ENCODE data around the gene DNAJB1. TPM values are rescaled to one million over a fixed set of nuclear protein-coding genes. Genes with fewer than 3 reads are reported as not detected.

DNAJB1 gene
- total RNA-seq, 2 experiments from 2014 or later: 89.7 to 100 TPM

DNA sequence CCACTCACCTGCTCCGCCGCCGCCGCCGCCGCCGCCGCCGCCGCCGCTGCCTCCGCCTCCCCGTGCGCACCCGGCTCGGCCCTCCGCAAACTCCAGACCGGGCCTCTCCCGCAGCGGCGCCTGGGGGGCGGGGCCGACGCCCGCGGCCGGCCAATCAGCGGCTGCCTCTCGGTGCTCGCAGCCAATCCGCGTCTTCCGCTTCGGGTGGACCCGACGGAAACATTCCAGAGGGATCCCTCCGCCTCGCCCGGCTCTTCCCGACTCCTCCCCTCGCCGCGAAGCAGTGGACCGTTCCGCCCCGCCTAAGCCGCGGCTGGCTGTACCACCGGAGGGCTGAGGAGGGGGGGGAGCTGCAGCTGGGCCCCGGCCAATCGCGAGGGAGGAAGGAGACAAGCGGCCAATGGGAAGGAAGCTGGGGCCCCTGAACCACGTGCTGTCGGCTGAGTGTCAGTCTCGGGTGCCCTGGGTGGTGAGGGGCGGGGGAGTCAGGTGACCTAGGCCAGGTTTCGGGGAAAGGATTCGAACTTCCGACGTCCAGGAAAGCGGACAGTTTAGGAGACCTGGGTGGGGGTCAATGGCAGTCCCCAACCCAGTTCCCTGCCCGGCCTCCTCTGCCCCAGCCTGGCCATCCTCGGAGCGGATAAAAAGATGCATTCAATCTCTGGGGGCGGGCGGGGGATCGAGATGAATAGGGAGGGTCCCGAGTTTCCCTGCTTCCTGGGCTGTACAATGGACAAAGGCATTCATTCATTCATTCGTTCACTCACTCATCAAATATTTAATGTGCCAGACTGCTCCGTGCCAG is 22.0 kb downstream of the DNAJB1 start, which contains the start of gene GIPC1:
Gene GIPC1, minus strand, starts transcription at position 99 of the 805 bp plus-strand sequence. CDS start 13,151 bp downstream, outside the sequence.
- H3K27me3 Mint-ChIP-seq: no peaks in the 10 kb centered on the region
- DNase-seq: peak; percentile 82
- peak within 1 kb of the TSS; percentile 83 for H3K4me3 Mint-ChIP-seq
- H3K36me3 Mint-ChIP-seq (ENCODE audit: low read depth): peaks cover 8% of the 10 kb centered on the region
- H3K9me3 Mint-ChIP-seq: no peaks in the 10 kb centered on the region
- POLR2A ChIA-PET: interaction anchor here (0.7 to 1.2 kb wide), 2 partner anchors 11 to 630 kb away, joined by 3 to 5 read pairs; no protein-coding TSS in a partner anchor
- H3K27ac Mint-ChIP-seq: peak within 1 kb of the TSS; percentile 85
- CTCF ChIA-PET: interaction anchor here (0.6 to 6.8 kb wide), 7 partner anchors 8 to 359 kb away, joined by 3 to 45 read pairs (median 3); partner anchors contain the start of gene ASF1B
- H3K4me1 Mint-ChIP-seq: peaks cover 27% of the 10 kb centered on the region

DNA sequence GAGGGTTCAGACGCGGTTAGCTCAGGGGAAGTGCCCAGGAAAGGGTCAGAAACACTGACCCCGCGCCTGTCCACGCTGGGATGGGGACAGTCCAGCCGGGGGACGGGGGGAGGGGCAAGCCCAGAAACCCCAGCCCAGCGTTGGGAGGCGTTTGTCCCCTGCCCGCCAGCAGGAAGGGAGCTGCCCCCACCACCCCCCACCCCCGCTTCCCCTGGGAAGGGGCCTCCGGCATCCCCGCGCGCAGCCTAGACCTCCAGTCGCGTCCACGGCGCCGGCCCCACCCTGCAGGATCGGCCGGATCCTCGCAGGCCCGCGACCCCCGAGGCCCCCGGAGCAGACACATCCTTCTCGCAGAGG is 22.5 kb downstream of the DNAJB1 start:
- ChIA-PET CTCF (interaction anchor here (1.0 to 6.8 kb wide), 4 partner anchors 14 to 359 kb away, joined by 3 to 45 read pairs (median 4); no protein-coding TSS in a partner anchor), POLR2A (interaction anchor here (0.7 to 1.2 kb wide), 2 partner anchors 11 to 630 kb away, joined by 3 to 5 read pairs; no protein-coding TSS in a partner anchor)
- peaks cover 8% of the 10 kb centered on the region for H3K36me3 Mint-ChIP-seq (ENCODE audit: low read depth)
- no peaks in the 10 kb centered on the region for H3K9me3 Mint-ChIP-seq
- peak overlapping the region; percentile 85 for H3K27ac Mint-ChIP-seq
- H3K4me3 Mint-ChIP-seq: peak overlapping the region; percentile 83
- no peak for DNase-seq
- H3K27me3 Mint-ChIP-seq: no peaks in the 10 kb centered on the region
- H3K4me1 Mint-ChIP-seq: peaks cover 27% of the 10 kb centered on the region

DNA sequence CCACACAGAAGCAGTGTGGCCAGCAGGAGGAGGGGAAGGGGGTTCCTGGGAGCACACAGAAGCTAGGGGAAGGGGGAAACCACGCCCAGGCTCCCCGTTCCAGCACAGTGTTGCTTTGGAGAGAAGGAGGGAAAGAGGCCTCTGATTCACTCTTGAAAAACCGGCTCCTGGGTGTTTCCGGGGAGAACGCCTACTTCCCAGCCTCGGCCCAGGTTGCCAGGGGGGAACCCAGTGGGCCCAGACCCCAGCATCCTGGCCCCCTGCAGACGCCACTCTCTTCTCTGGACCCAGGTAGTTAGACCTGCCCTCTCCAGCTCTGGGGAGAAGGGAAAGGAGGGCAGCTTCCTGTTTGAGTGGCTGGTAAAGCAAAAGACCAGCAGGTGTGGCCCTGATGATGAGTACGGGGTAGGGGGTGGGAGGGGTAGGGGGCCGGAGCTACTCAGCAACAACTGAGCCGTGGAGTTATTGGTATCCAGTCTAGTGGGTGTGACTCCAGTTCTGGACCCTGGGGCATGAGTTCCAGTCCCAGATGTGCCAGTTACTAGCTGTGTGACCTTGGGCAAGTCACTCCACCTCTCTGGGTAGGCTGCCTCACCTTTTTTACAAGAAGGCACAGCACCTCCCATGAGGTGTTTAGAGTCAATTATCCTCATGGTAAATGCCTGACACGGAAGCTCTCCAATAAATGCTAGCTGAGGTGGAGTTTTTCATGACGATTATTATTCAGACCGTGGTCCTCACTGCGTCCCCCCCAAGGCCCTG is 23.1 kb downstream of the DNAJB1 start:
- Mint-ChIP-seq H3K4me3 (peak overlapping the region; percentile 83), H3K9me3 (no peaks in the 10 kb centered on the region), H3K36me3 (ENCODE audit: low read depth) (peaks cover 8% of the 10 kb centered on the region), H3K4me1 (peaks cover 27% of the 10 kb centered on the region), H3K27me3 (no peaks in the 10 kb centered on the region), H3K27ac (peak overlapping the region; percentile 85)
- POLR2A ChIA-PET: interaction anchor here (0.7 to 1.2 kb wide), 2 partner anchors 12 to 629 kb away, joined by 3 to 5 read pairs; no protein-coding TSS in a partner anchor
- CTCF ChIA-PET: interaction anchor here (0.5 to 6.8 kb wide), 5 partner anchors 13 to 1224 kb away, joined by 3 to 45 read pairs (median 4); no protein-coding TSS in a partner anchor
- no peak for DNase-seq

DNA sequence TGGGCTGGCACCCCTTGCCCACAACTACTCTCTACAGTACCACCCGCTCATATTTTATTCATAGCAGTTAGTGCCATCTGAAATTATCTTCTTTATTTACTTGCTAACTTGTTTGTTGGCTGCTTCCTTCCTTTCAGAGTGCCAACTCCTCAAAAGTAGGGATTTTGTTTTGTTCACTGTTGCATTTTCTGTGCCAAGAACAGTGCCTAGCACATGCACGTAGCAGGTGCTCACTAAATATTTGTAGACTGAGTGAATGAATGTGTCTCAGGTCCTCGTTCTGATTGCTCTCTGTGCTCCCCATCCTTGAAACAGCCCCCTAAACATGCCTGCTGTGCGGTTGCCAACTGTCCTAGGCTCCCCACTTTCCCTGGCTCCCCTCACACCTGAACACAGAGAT is 23.8 kb downstream of the DNAJB1 start:
- Mint-ChIP-seq H3K27me3 (no peaks in the 10 kb centered on the region), H3K9me3 (no peaks in the 10 kb centered on the region), H3K4me3 (peak overlapping the region; percentile 83), H3K4me1 (peaks cover 27% of the 10 kb centered on the region), H3K36me3 (ENCODE audit: low read depth) (peaks cover 15% of the 10 kb centered on the region), H3K27ac (peak overlapping the region; percentile 34)
- ChIA-PET POLR2A (no interaction called here), CTCF (interaction anchor here (6.8 kb wide), 1 partner anchor 13 kb away, joined by 45 read pairs; no protein-coding TSS in a partner anchor)
- DNase-seq: no peak

DNA sequence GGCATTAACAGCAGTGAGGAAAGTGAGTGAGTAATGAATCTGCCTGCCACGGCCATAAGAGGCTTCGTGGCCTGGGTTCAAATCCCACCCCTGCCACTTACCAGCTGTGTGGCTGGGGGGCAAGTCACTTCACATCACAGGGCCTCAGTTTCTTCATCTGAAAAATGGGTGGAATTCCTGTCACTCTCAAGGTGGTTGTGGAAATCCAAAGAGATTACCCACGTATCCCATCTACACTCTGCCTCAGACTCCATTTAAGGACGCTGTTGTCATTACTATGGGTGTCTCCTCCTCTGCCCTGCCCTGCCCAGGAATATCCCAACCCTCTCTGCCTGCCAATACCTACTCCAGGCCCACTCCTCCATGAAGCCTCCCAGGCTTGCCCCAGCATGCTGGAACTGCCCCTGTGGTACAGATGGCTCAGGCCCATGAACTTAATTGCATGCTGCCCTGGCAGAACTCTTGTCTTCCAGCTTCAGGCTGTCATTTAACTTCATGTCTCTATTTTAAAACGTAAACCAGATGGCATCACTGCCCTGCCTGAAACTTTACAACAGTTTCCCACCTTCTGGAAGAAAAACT is 25.4 kb downstream of the DNAJB1 start:
- ChIA-PET POLR2A (no interaction called here), CTCF (interaction anchor here (1.0 to 1.2 kb wide), 3 partner anchors 12 to 20 kb away, joined by 3 to 4 read pairs (median 3); no protein-coding TSS in a partner anchor)
- Mint-ChIP-seq H3K4me3 (no peak overlapping the region), H3K9me3 (no peaks in the 10 kb centered on the region), H3K27ac (no peak overlapping the region), H3K36me3 (ENCODE audit: low read depth) (peaks cover 18% of the 10 kb centered on the region), H3K27me3 (no peaks in the 10 kb centered on the region), H3K4me1 (peaks cover 27% of the 10 kb centered on the region)
- no peak for DNase-seq

DNA sequence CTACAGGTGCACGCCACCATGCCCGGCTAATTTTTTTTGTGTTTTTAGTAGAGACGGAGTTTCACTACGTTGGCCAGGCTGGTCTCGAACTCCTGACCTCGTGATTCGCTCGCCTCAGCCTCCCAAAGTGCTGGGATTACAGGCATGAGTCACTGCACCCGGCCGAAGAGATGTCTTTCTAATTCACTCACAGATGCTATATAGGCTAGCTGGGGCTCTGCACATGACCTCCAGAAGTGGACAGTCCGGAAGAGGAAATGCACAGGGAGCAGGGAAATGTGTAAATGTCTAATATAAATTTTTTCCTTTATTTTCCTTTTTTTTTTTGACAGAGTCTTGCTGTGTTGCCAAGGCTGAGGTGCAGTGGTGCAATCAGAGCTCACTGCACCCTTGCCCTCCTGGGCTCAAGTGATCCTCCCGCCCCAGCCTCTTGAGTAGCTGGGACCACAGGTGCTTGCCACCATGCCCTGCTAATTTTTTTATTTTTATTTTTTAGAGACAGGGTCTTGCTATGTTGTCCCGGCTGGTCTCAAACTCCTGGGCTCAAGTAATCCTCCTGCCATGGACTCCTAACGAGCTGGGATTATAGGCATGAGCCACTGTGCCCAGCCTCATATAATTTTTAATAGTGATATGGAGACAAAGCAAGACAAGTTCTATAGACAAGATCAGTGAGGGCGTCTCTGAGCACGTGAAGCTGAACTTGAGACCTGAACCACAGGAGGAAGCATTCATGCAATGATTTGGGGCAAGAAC is 30.6 kb downstream of the DNAJB1 start:
- CTCF ChIA-PET: interaction anchor here (0.7 to 2.8 kb wide), 6 partner anchors 7 to 608 kb away, joined by 3 to 10 read pairs (median 3); partner anchors contain the start of gene ASF1B
- no peak overlapping the region for H3K4me3 Mint-ChIP-seq
- H3K27ac Mint-ChIP-seq: no peak overlapping the region
- H3K36me3 Mint-ChIP-seq (ENCODE audit: low read depth): peaks cover 18% of the 10 kb centered on the region
- H3K4me1 Mint-ChIP-seq: peaks cover 12% of the 10 kb centered on the region
- POLR2A ChIA-PET: no interaction called here
- no peaks in the 10 kb centered on the region for H3K27me3 Mint-ChIP-seq
- DNase-seq: no peak
- H3K9me3 Mint-ChIP-seq: no peaks in the 10 kb centered on the region

DNA sequence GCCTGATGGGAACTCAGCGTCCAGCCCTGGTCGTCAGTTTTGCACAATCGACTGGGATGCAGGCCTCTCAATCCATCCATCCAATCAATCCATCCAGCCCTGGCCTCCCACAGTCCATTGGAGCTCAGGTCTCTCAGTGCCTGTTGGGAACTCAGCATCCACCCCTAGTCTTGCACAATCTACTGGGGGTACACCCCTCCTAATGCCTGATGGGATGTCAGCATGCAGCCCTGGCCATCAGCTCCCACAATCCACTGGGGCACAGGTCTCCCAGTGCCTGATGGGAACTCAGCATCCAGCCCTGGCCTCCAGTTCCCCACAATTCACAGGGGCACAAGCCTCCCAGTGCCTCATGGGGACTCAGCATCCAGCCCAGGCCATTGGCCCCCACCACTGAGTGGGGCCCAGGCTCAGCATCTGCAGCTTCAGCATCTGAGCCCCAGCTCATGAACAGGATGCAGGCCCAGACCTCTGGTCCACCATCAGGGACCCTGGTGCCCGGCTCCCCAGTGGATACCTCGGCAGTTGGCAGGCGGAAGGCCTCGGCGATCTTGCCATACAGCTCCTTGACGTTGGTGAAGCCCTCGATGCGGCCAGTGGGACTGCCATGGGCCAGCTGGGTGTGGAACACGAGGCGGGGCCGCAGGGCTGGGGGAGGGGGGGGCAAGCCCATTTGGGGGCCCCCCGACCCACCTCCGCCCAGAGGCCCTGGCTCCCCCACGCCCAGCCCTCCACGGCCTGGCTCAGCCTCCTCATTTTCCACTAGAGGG is 35.8 kb downstream of the DNAJB1 start:
- Mint-ChIP-seq H3K4me1 (peaks cover 12% of the 10 kb centered on the region), H3K4me3 (no peak overlapping the region), H3K27me3 (no peaks in the 10 kb centered on the region), H3K27ac (no peak overlapping the region), H3K36me3 (ENCODE audit: low read depth) (peaks cover 14% of the 10 kb centered on the region), H3K9me3 (no peaks in the 10 kb centered on the region)
- CTCF ChIA-PET: interaction anchor here (0.6 to 5.2 kb wide), 5 partner anchors 10 to 346 kb away, joined by 3 to 45 read pairs (median 3); partner anchors contain the start of genes ASF1B and GIPC1
- POLR2A ChIA-PET: no interaction called here
- no peak for DNase-seq

DNA sequence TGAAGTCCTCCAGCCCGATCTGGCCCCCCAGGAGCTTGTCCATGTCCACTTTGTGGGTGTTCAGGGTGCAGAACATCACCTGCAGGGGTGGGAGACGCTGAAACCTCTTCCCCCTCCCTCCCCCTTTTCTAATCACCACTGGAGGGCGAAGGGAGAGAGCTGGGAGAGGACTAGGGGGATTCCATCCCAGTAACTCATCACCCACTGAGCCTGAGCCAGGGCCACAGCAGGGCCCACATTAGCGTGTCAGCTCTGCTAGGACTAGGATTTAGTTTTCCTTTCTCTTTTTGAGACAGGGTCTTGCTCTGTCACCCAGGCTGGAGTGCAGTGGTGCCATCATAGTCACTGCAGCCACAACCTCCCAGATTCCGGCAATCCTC is 37.5 kb downstream of the DNAJB1 start:
- Mint-ChIP-seq H3K4me3 (no peak overlapping the region), H3K36me3 (ENCODE audit: low read depth) (peaks cover 12% of the 10 kb centered on the region), H3K9me3 (no peaks in the 10 kb centered on the region), H3K27me3 (no peaks in the 10 kb centered on the region), H3K27ac (peak overlapping the region; percentile 19), H3K4me1 (peaks cover 13% of the 10 kb centered on the region)
- ChIA-PET CTCF (interaction anchor here (0.7 to 5.2 kb wide), 20 partner anchors 8 to 839 kb away, joined by 3 to 45 read pairs (median 3); partner anchors contain the start of genes ADGRE5 and GIPC1), POLR2A (interaction anchor here (1.0 kb wide), 1 partner anchor 344 kb away, joined by 3 read pairs; the partner anchor contains the start of gene ASF1B)
- no peak for DNase-seq

DNA sequence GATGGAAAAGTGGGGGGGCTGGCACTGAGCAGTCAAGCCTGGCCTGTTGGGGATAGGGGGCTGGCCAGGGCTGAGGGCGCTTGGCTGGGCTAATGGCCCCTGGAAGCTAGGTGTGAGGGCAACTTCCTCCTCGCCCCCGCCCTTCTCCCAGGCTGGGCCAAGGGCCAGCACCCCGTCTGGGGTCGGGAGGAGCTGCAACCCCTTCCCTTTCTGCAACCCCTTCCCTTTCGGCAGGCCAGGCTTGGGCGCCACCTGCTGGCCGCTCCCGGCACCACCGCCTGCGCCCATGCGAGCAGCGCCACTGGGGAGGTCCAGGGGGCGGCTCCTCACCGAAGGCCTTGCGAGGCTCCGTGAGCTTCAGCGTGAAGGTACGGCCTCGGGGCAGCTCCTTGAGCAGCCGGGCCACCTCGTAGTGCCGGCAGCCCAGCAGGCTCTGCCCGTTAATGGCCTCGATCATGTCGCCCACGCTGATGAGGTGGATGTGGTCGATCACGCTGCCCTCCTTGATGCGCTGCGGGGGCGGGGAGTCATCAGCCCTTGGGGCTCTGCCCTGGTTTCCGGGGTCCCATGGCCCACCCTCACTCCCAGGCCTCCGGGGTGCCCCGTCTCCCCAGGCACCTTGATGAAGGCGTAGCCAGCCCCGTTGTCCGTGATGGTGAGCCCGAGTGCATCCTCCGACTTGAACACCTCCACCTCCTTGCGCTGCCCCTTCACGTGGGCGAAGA is 38.1 kb downstream of the DNAJB1 start:
- Mint-ChIP-seq H3K36me3 (ENCODE audit: low read depth) (peaks cover 12% of the 10 kb centered on the region), H3K9me3 (no peaks in the 10 kb centered on the region), H3K4me3 (no peak overlapping the region), H3K27me3 (no peaks in the 10 kb centered on the region), H3K27ac (no peak overlapping the region), H3K4me1 (peaks cover 16% of the 10 kb centered on the region)
- DNase-seq: peak; percentile 72
- ChIA-PET POLR2A (interaction anchor here (1.0 kb wide), 1 partner anchor 344 kb away, joined by 3 read pairs; the partner anchor contains the start of gene ASF1B), CTCF (interaction anchor here (0.7 to 5.2 kb wide), 23 partner anchors 8 to 840 kb away, joined by 3 to 45 read pairs (median 3); partner anchors contain the start of genes ADGRE5, ASF1B and GIPC1)

DNA sequence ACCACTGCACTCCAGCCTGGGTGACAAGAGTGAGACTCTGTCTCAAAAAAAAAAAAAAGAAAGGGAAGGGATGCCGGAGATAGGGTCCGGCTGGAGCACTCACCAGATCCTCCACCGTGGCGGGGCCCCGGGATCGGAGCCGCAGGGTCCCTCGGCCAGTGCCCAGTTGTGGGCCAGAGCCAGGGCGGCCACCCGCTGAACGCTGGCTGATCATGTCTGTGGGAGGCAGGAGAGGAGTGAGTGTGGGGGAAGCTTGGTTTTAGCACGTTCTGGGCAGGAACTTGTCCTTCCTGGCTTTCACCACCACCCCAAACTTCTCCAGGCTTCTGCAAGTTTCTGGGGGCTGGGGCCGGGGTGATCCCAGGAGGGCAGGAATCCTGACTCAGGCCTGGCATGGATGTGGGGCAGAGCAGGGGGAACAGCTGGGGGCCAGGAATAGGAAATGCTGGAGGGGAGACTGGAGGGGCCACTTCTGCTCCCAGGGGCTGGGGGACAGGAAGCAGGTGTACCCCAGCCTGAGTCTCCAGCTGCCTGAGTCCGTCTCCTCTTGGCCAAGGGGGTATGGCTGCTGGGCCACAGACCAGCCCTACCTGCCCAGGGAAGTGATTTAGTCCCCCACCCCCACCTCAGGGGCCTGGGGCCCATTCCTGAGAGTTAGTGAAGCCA is 38.8 kb downstream of the DNAJB1 start:
- H3K4me3 Mint-ChIP-seq: no peak overlapping the region
- no peak for DNase-seq
- H3K4me1 Mint-ChIP-seq: peaks cover 23% of the 10 kb centered on the region
- no peak overlapping the region for H3K27ac Mint-ChIP-seq
- peaks cover 12% of the 10 kb centered on the region for H3K36me3 Mint-ChIP-seq (ENCODE audit: low read depth)
- no peaks in the 10 kb centered on the region for H3K9me3 Mint-ChIP-seq
- ChIA-PET POLR2A (interaction anchor here (1.0 kb wide), 1 partner anchor 343 kb away, joined by 3 read pairs; the partner anchor contains the start of gene ASF1B), CTCF (interaction anchor here (0.5 to 5.2 kb wide), 18 partner anchors 9 to 343 kb away, joined by 3 to 45 read pairs (median 3); partner anchors contain the start of genes ASF1B and GIPC1)
- H3K27me3 Mint-ChIP-seq: peaks cover 5% of the 10 kb centered on the region
